ENCODE data around the gene PIMREG.

DNA sequence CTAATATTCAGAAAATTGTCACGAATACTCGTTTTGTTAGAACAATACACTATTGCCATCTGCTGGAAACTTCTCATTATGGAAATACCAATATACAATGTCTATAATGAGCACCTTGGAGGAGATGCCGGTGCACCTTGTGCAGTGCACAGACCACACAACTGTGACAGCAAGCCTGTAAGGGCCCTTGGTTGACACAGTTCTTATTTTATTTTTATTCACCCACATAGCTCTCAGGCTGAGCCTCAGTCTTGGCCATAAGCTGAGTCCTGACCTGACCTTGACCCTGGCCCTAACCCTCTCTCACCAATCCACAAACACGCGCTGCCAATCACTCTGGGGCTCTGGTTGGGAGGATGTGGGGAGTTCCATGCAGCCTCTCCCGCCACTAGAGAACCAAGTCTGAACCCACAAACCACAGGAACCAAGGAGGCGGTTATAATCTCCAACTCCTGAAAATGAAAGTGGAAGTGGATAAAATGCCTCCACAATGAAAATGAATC lies 16.9 kb upstream of the PIMREG start:
- TF ChIP-seq CTCF (IDR thresholded peaks at IDR 0.05) (no peak), EP300 (IDR thresholded peaks at IDR 0.05) (no peak), POLR2A (IDR thresholded peaks at IDR 0.05) (no peak), POLR2AphosphoS5 (IDR thresholded peaks at IDR 0.05) (no peak)
